ENCODE data around the gene FHIT. TPM values are rescaled to one million over a fixed set of nuclear protein-coding genes. Genes with fewer than 3 reads are reported as not detected.

Gene FHIT
- total RNA-seq, 2 donors from 2014 or later, result 10.4 to 15.8 TPM

GRCh38 chr3:60176614-60177013 is 1074.6 kb downstream of the FHIT start:
- Histone ChIP-seq H3K36me3 (replicated peaks in 1 of 2; ENCODE audit: insufficient read depth in 1 of 2, low read depth in 2 of 2) (no peaks in the 10 kb centered on the region), H3K27me3 (no peaks in the 10 kb centered on the region), H3K9me3 (no peaks in the 10 kb centered on the region), H3K4me3 (no peak overlapping the region), H3K4me1 (no peaks in the 10 kb centered on the region), H3K27ac (no peak overlapping the region)
- ATAC-seq, result no peak
- WGBS, 2 donors, result 79 to 93% methylated on average over 6 of the region's 6 CpGs
- DNase-seq, result no peak
- TF ChIP-seq POLR2A (IDR thresholded peaks at IDR 0.05), result no peak
- no peak for TF ChIP-seq CTCF (IDR thresholded peaks at IDR 0.05)
- intact Hi-C loops (cut with DNase I), result no loop called here

GRCh38 chr3:60175680-60176079 is 1075.6 kb downstream of the FHIT start:
- 80 to 82% methylated on average over 3 of the region's 3 CpGs for WGBS, 2 donors
- Histone ChIP-seq H3K9me3 (no peaks in the 10 kb centered on the region), H3K4me1 (no peaks in the 10 kb centered on the region), H3K27ac (no peak overlapping the region), H3K36me3 (replicated peaks in 1 of 2; ENCODE audit: insufficient read depth in 1 of 2, low read depth in 2 of 2) (no peaks in the 10 kb centered on the region), H3K27me3 (no peaks in the 10 kb centered on the region), H3K4me3 (no peak overlapping the region)
- ATAC-seq, result no peak
- DNase-seq, result no peak
- intact Hi-C loops (cut with DNase I), result no loop called here
- TF ChIP-seq POLR2A (IDR thresholded peaks at IDR 0.05), result no peak
- TF ChIP-seq CTCF (IDR thresholded peaks at IDR 0.05), result no peak

GRCh38 chr3:60169755-60170154 is 1081.5 kb downstream of the FHIT start:
- Histone ChIP-seq H3K27me3 (no peaks in the 10 kb centered on the region), H3K27ac (no peak overlapping the region), H3K4me3 (no peak overlapping the region), H3K36me3 (replicated peaks in 1 of 2; ENCODE audit: insufficient read depth in 1 of 2, low read depth in 2 of 2) (no peaks in the 10 kb centered on the region), H3K9me3 (no peaks in the 10 kb centered on the region), H3K4me1 (no peaks in the 10 kb centered on the region)
- TF ChIP-seq CTCF (IDR thresholded peaks at IDR 0.05) (no peak), POLR2A (IDR thresholded peaks at IDR 0.05) (no peak)
- WGBS, 2 donors, result 85 to 95% methylated on average over 5 of the region's 5 CpGs
- ATAC-seq, result no peak
- intact Hi-C loops (cut with DNase I), result no loop called here
- DNase-seq, result no peak

GRCh38 chr3:60167186-60167585 is 1084.1 kb downstream of the FHIT start:
- Histone ChIP-seq H3K36me3 (replicated peaks in 1 of 2; ENCODE audit: insufficient read depth in 1 of 2, low read depth in 2 of 2) (no peaks in the 10 kb centered on the region), H3K4me3 (no peak overlapping the region), H3K27ac (no peak overlapping the region), H3K9me3 (no peaks in the 10 kb centered on the region), H3K27me3 (no peaks in the 10 kb centered on the region), H3K4me1 (no peaks in the 10 kb centered on the region)
- no peak for DNase-seq
- ATAC-seq, result no peak
- no peak for TF ChIP-seq POLR2A (IDR thresholded peaks at IDR 0.05)
- no peak for TF ChIP-seq CTCF (IDR thresholded peaks at IDR 0.05)
- intact Hi-C loops (cut with DNase I), result no loop called here

GRCh38 chr3:60160822-60161748 is 1090.2 kb downstream of the FHIT start:
- intact Hi-C loops (cut with DNase I), result no loop called here
- no peaks in the 10 kb centered on the region for H3K27me3 ChIP-seq
- 81 to 82% methylated on average over 11 of the region's 11 CpGs for WGBS, 2 donors
- no peaks in the 10 kb centered on the region for H3K9me3 ChIP-seq
- DNase-seq, result no peak
- no peak overlapping the region for H3K27ac ChIP-seq
- no peak for ATAC-seq
- no peak overlapping the region for H3K4me3 ChIP-seq
- no peaks in the 10 kb centered on the region for H3K36me3 ChIP-seq (replicated peaks in 1 of 2; ENCODE audit: insufficient read depth in 1 of 2, low read depth in 2 of 2)
- TF ChIP-seq CTCF (IDR thresholded peaks at IDR 0.05) (no peak), POLR2A (IDR thresholded peaks at IDR 0.05) (no peak)
- H3K4me1 ChIP-seq, result no peaks in the 10 kb centered on the region
